ENCODE data around the gene PMM2. TPM values are rescaled to one million over a fixed set of nuclear protein-coding genes. Genes with fewer than 3 reads are reported as not detected.
A peak's percentile ranks its signal among the peaks of the same experiment; 100 is the strongest.

The PMM2 gene
- total RNA-seq, 1 donor from 2014 or later = 47.6 TPM

- TF ChIP-seq CTCF (IDR thresholded peaks at IDR 0.05) = peak; percentile 33
- H3K36me3 Mint-ChIP-seq (ENCODE audit: low read depth) = peaks cover 1% of the 10 kb centered on the region
- DNase-seq (ENCODE audit: low spot score) = no peak
- H3K4me1 Mint-ChIP-seq (ENCODE audit: low read depth) = peaks cover 84% of the 10 kb centered on the region
- no peaks in the 10 kb centered on the region for H3K9me3 Mint-ChIP-seq (ENCODE audit: low read depth)
- no peaks in the 10 kb centered on the region for H3K27me3 Mint-ChIP-seq (ENCODE audit: low read depth)
- H3K27ac Mint-ChIP-seq (ENCODE audit: unreplicated experiment) = peak overlapping the region; percentile 86
- peak overlapping the region; percentile 1 for H3K4me3 Mint-ChIP-seq (ENCODE audit: unreplicated experiment)
These were observed 66.2 kb downstream of the PMM2 start for GRCh38 chr16:8863594-8864424.

GRCh38 chr16:8864480-8865110 is 67.0 kb downstream of the PMM2 start:
- Mint-ChIP-seq H3K36me3 (ENCODE audit: low read depth) (no peaks in the 10 kb centered on the region), H3K27ac (ENCODE audit: unreplicated experiment) (peak overlapping the region; percentile 86), H3K9me3 (ENCODE audit: low read depth) (no peaks in the 10 kb centered on the region), H3K4me3 (ENCODE audit: unreplicated experiment) (peak overlapping the region; percentile 41), H3K27me3 (ENCODE audit: low read depth) (no peaks in the 10 kb centered on the region), H3K4me1 (ENCODE audit: low read depth) (peaks cover 81% of the 10 kb centered on the region)
- no peak for DNase-seq (ENCODE audit: low spot score)
- no peak for TF ChIP-seq CTCF (IDR thresholded peaks at IDR 0.05)

- no peaks in the 10 kb centered on the region for H3K27me3 Mint-ChIP-seq (ENCODE audit: low read depth)
- H3K4me1 Mint-ChIP-seq (ENCODE audit: low read depth) = peaks cover 74% of the 10 kb centered on the region
- no peaks in the 10 kb centered on the region for H3K36me3 Mint-ChIP-seq (ENCODE audit: low read depth)
- DNase-seq (ENCODE audit: low spot score) = no peak
- H3K9me3 Mint-ChIP-seq (ENCODE audit: low read depth) = no peaks in the 10 kb centered on the region
- no peak for TF ChIP-seq CTCF (IDR thresholded peaks at IDR 0.05)
- peak overlapping the region; percentile 74 for H3K27ac Mint-ChIP-seq (ENCODE audit: unreplicated experiment)
- peak overlapping the region; percentile 41 for H3K4me3 Mint-ChIP-seq (ENCODE audit: unreplicated experiment)
These were observed 67.7 kb downstream of the PMM2 start for GRCh38 chr16:8865145-8865882.

GRCh38 chr16:8866118-8866883 is 68.7 kb downstream of the PMM2 start:
- no peak for TF ChIP-seq CTCF (IDR thresholded peaks at IDR 0.05)
- no peak for DNase-seq (ENCODE audit: low spot score)
- Mint-ChIP-seq H3K9me3 (ENCODE audit: low read depth) (no peaks in the 10 kb centered on the region), H3K36me3 (ENCODE audit: low read depth) (no peaks in the 10 kb centered on the region), H3K27ac (ENCODE audit: unreplicated experiment) (peak overlapping the region; percentile 74), H3K4me1 (ENCODE audit: low read depth) (peaks cover 76% of the 10 kb centered on the region), H3K27me3 (ENCODE audit: low read depth) (no peaks in the 10 kb centered on the region), H3K4me3 (ENCODE audit: unreplicated experiment) (peak overlapping the region; percentile 94)

Data from chondrocyte (in vitro differentiated cells).